Left ventricle myocardium inferior (tissue), 1 donor: Measurements from ENCODE around the gene CXCL5. TPM values are rescaled to one million over a fixed set of nuclear protein-coding genes. Genes with fewer than 3 reads are reported as not detected.
A peak's percentile ranks its signal among the peaks of the same experiment; 100 is the strongest.

Experiments used
- DNase-seq: peaks from one replicate; pipeline ENCODE4 v3.0.0-alpha.2; 2020
- H3K27ac ChIP-seq: fragments of 200-600 bp; replicated peaks from 2 replicates; pipeline ENCODE4 v1.8.0; 2021
- H3K27me3 ChIP-seq: fragments of 200-600 bp; 2 replicates; pipeline ENCODE4 v1.8.0; 2021; ENCODE audit warnings: low read depth
- H3K36me3 ChIP-seq: fragments of 200-600 bp; 2 replicates; pipeline ENCODE4 v1.8.0; 2021
- H3K4me1 ChIP-seq: fragments of 200-600 bp; 2 replicates; pipeline ENCODE4 v1.8.0; 2021
- H3K4me3 ChIP-seq: fragments of 200-600 bp; 2 replicates; pipeline ENCODE4 v1.8.0; 2021; ENCODE audit warnings: mild to moderate bottlenecking, moderate library complexity
- H3K9me3 ChIP-seq: fragments of 200-600 bp; replicated peaks from 2 replicates; pipeline ENCODE4 v1.8.0; 2021
- CTCF ChIP-seq: fragments of 200-600 bp; IDR thresholded peaks from 2 replicates; pipeline ENCODE4 v1.8.0; 2021; ENCODE audit warnings: antibody characterized with exemption, mild to moderate bottlenecking, borderline replicate concordance
- intact Hi-C: fragments of 100-400 bp; cut with micrococcal nuclease; formaldehyde crosslinking; loops from one replicate; pipeline ENCODE4 v1.11.0; 2022
- long read RNA-seq: library from polyadenylated mRNA; unstranded; transcript quantifications from one replicate; pipeline ENCODE4 v2.0.0, GENCODE V29; 2021
- total RNA-seq: library from RNA; stranded (reverse); fragmentation: NEBNext Ultra II Directional; extraction: Animal tissue kit (Norgen Biotek cat#: 25700); gene quantifications from one replicate; pipeline ENCODE4 v1.2.1, GENCODE V29; 2021
- donor health status: DM: no; HTN: yes; CAD: no; lungs with severe emphysema.

Gene CXCL5
- total RNA-seq: not detected
- long read RNA-seq: 0 reads

- Histone ChIP-seq H3K27me3 (peaks cover 62% of the 10 kb centered on the region), H3K4me1 (peaks cover 6% of the 10 kb centered on the region), H3K4me3 (peak within 1 kb of the TSS; percentile 56), H3K36me3 (no peaks in the 10 kb centered on the region), H3K9me3 (no peaks in the 10 kb centered on the region), H3K27ac (no peak within 1 kb of the TSS)
- TF ChIP-seq CTCF: peak; percentile 21
- intact Hi-C loops: no loop called here
- peak; percentile 21 for DNase-seq
These were observed at the start of gene CXCL5 for GRCh38 chr4:73998040-73999011. TSS of gene CXCL5 (minus strand) at chr4:73998677. CDS start at chr4:73998581, 96 bp downstream.

GRCh38 chr4:74047152-74047551 lies 48.7 kb upstream of the CXCL5 start:
- Histone ChIP-seq H3K36me3 (no peaks in the 10 kb centered on the region), H3K9me3 (peaks cover 27% of the 10 kb centered on the region), H3K4me3 (no peak overlapping the region), H3K4me1 (no peaks in the 10 kb centered on the region), H3K27ac (no peak overlapping the region), H3K27me3 (no peaks in the 10 kb centered on the region)
- intact Hi-C loops: no loop called here
- DNase-seq: no peak
- TF ChIP-seq CTCF: no peak

- no peaks in the 10 kb centered on the region for H3K4me1 ChIP-seq
- H3K27ac ChIP-seq: no peak overlapping the region
- no peak for DNase-seq
- intact Hi-C loops: no loop called here
- peaks cover 19% of the 10 kb centered on the region for H3K9me3 ChIP-seq
- H3K27me3 ChIP-seq: no peaks in the 10 kb centered on the region
- TF ChIP-seq CTCF: no peak
- no peaks in the 10 kb centered on the region for H3K36me3 ChIP-seq
- no peak overlapping the region for H3K4me3 ChIP-seq
These were observed 47.3 kb upstream of the CXCL5 start for GRCh38 chr4:74045772-74046171.

- Histone ChIP-seq H3K36me3 (no peaks in the 10 kb centered on the region), H3K27ac (no peak overlapping the region), H3K27me3 (no peaks in the 10 kb centered on the region), H3K9me3 (peaks cover 19% of the 10 kb centered on the region), H3K4me3 (no peak overlapping the region), H3K4me1 (no peaks in the 10 kb centered on the region)
- DNase-seq: no peak
- intact Hi-C loops: no loop called here
- no peak for TF ChIP-seq CTCF
These were observed 46.8 kb upstream of the CXCL5 start for GRCh38 chr4:74045247-74045646.

- no peak overlapping the region for H3K4me3 ChIP-seq
- TF ChIP-seq CTCF: no peak
- H3K27me3 ChIP-seq: no peaks in the 10 kb centered on the region
- no peak for DNase-seq
- H3K27ac ChIP-seq: no peak overlapping the region
- H3K4me1 ChIP-seq: peaks cover 2% of the 10 kb centered on the region
- no peaks in the 10 kb centered on the region for H3K36me3 ChIP-seq
- peaks cover 19% of the 10 kb centered on the region for H3K9me3 ChIP-seq
- intact Hi-C loops: no loop called here
These were observed 46.2 kb upstream of the CXCL5 start for GRCh38 chr4:74044677-74045076.
